Measurements from ENCODE around the gene PLAA. TPM values are rescaled to one million over a fixed set of nuclear protein-coding genes. Genes with fewer than 3 reads are reported as not detected.

Gene PLAA
- total RNA-seq, 1 experiment from 2014 or later: 23.3 TPM

- CTCF ChIA-PET: no interaction called here
- POLR2A ChIA-PET (ENCODE audit: unreplicated experiment): interaction anchor here (0.6 kb wide), 1 partner anchor 9 kb away, joined by 3 read pairs; no protein-coding TSS in a partner anchor
- no TSS peak for BruUV-seq (replicated peaks)
- no peak overlapping the region for H3K4me2 ChIP-seq
- H3K9me3 ChIP-seq (ENCODE audit: insufficient read depth, low read depth): no peaks in the 10 kb centered on the region
- H3K36me3 ChIP-seq (ENCODE audit: low read depth): no peaks in the 10 kb centered on the region
- no peak overlapping the region for H3K4me3 ChIP-seq
- no peak for DNase-seq
- TF ChIP-seq EZH2 (IDR thresholded peaks at IDR 0.05; ENCODE audit: low read depth) (no peak), CTCF (conservative IDR thresholded peaks at IDR 0.05) (no peak)
- H3K4me1 ChIP-seq (replicated peaks; ENCODE audit: insufficient read depth): no peaks in the 10 kb centered on the region
- H3K79me2 ChIP-seq (ENCODE audit: low read depth): peaks cover 75% of the 10 kb centered on the region
- no peaks in the 10 kb centered on the region for H3F3A ChIP-seq (ENCODE audit: insufficient read depth, low read depth)
- no peak overlapping the region for H2AFZ ChIP-seq
- H3K9me2 ChIP-seq (ENCODE audit: insufficient read depth): no peaks in the 10 kb centered on the region
- H4K20me1 ChIP-seq (ENCODE audit: insufficient read depth): no peaks in the 10 kb centered on the region; the same call in 1 of the 2 replicates
- intact Hi-C loops (cut with micrococcal nuclease; ENCODE audit: unreplicated experiment): no loop called here
- H3K27me3 ChIP-seq (ENCODE audit: insufficient read depth, low read depth): no peaks in the 10 kb centered on the region
- no peak overlapping the region for H3K27ac ChIP-seq
These were observed 9.1 kb downstream of the PLAA start for GRCh38 chr9:26937816-26938371.

- Histone ChIP-seq H3K9me2 (ENCODE audit: insufficient read depth) (no peaks in the 10 kb centered on the region), H3K4me2 (no peak overlapping the region), H3K27ac (no peak overlapping the region), H3K79me2 (ENCODE audit: low read depth) (peaks cover 55% of the 10 kb centered on the region), H4K20me1 (ENCODE audit: insufficient read depth) (no peaks in the 10 kb centered on the region; the same call in 1 of the 2 replicates), H2AFZ (no peak overlapping the region), H3K27me3 (ENCODE audit: insufficient read depth, low read depth) (no peaks in the 10 kb centered on the region), H3K4me3 (no peak overlapping the region), H3K4me1 (replicated peaks; ENCODE audit: insufficient read depth) (no peaks in the 10 kb centered on the region), H3K9me3 (ENCODE audit: insufficient read depth, low read depth) (no peaks in the 10 kb centered on the region), H3K36me3 (ENCODE audit: low read depth) (no peaks in the 10 kb centered on the region), H3F3A (ENCODE audit: insufficient read depth, low read depth) (no peaks in the 10 kb centered on the region)
- no peak for DNase-seq
- no TSS peak for BruUV-seq (replicated peaks)
- no peak for TF ChIP-seq CTCF (conservative IDR thresholded peaks at IDR 0.05)
- TF ChIP-seq EZH2 (IDR thresholded peaks at IDR 0.05; ENCODE audit: low read depth): no peak
- POLR2A ChIA-PET (ENCODE audit: unreplicated experiment): no interaction called here
- intact Hi-C loops (cut with micrococcal nuclease; ENCODE audit: unreplicated experiment): no loop called here
- CTCF ChIA-PET: no interaction called here
These were observed 11.2 kb downstream of the PLAA start for GRCh38 chr9:26935847-26936246.

GRCh38 chr9:26928902-26929495 is 18.0 kb downstream of the PLAA start:
- Histone ChIP-seq H3K4me3 (no peak overlapping the region), H3K36me3 (ENCODE audit: low read depth) (no peaks in the 10 kb centered on the region), H3K4me1 (replicated peaks; ENCODE audit: insufficient read depth) (no peaks in the 10 kb centered on the region), H2AFZ (no peak overlapping the region), H3K27me3 (ENCODE audit: insufficient read depth, low read depth) (no peaks in the 10 kb centered on the region), H3K27ac (no peak overlapping the region), H3K4me2 (no peak overlapping the region), H3K9me2 (ENCODE audit: insufficient read depth) (no peaks in the 10 kb centered on the region), H3F3A (ENCODE audit: insufficient read depth, low read depth) (no peaks in the 10 kb centered on the region), H3K79me2 (ENCODE audit: low read depth) (no peaks in the 10 kb centered on the region), H4K20me1 (ENCODE audit: insufficient read depth) (no peaks in the 10 kb centered on the region), H3K9me3 (ENCODE audit: insufficient read depth, low read depth) (no peaks in the 10 kb centered on the region)
- CTCF ChIA-PET: interaction anchor here (0.7 kb wide), 1 partner anchor 344 kb away, joined by 3 read pairs; no protein-coding TSS in a partner anchor
- BruUV-seq (replicated peaks): no TSS peak
- no peak for DNase-seq
- POLR2A ChIA-PET (ENCODE audit: unreplicated experiment): no interaction called here
- intact Hi-C loops (cut with micrococcal nuclease; ENCODE audit: unreplicated experiment): no loop called here
- TF ChIP-seq CTCF (conservative IDR thresholded peaks at IDR 0.05) (no peak), EZH2 (IDR thresholded peaks at IDR 0.05; ENCODE audit: low read depth) (no peak)
